Activated CD4-positive, alpha-beta T cell treated with anti-CD3 and anti-CD28 coated beads, Interleukin-2, amount 50 U/mL, for 24 hours (primary cell): ENCODE results near the gene DMGDH.

Source experiments
- DNase-seq, 2 donors: peaks; one replicate each; pipeline ENCODE4 v3.0.0-alpha.2; 2020; ENCODE audit warnings: low read depth in 1 of 2, low spot score in 1 of 2

DMGDH gene

DNA sequence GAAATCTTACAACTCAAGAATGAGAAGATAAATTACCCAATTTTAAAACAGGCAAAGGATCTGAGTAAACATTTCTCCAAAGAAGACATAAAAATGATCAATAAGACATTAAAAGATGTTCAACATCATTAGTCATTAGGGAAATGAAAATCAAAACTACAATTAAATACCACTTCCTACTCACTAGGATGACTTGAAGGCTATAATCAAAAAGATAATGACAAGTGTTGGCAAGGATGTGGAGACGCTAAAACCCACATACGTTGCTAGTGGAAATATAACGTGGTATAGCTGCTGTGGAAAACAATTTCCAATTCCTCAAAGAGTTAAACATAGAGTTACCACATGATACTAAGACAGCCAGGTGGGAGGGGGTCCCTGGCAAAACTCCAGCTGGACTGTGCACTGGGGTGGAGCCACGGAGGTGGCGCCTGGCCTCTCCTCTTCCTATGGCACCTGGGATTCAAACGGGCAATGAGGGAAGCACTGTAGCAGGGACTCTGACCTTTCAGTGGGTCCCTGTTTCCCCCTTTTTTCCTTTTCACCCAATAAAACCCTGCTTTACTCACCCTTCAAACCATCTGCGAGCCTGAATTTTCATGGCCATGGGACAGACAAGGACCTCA, 90.2 kb downstream of the DMGDH start:
- DNase-seq: no peak

DNA sequence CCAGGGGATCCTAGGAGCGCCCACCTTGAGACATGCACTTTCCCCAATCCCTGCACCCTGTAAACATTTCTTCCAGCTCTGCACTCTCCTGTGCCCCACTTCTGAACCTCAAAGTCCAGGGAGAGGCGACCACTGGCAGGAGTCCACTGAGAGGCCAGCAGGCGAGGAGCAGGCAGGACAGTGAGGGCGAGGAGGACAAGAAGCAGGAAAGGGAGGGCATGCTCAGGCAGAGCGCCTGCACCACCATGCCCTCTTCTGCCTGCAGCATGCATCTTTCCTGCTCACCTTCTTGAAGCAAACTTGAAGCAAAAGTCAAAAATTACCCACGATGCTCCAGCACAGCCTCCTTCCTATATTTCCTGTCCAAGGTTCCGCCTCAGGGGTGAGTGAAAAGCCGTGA, 94.4 kb downstream of the DMGDH start:
- DNase-seq: no peak

DNA sequence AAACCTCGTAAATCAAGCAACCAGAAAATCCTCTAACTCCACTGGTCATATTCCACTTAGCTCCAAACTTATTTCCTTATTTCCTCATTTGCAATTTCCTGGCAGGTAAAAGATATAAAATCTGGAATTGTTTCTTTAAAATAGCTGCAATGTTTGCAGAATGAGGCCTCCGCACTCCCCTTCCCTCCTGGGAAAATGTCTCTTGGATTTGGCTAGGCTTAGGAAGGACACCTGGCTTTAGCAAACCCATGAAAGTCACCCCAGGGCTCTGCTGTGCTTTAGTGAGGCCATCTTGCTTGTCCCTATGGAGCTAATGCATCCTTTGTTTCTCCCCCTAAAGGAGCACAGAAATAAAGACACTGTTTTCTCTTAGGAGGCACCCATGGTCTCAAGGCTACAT, 94.9 kb downstream of the DMGDH start:
- no peak for DNase-seq

DNA sequence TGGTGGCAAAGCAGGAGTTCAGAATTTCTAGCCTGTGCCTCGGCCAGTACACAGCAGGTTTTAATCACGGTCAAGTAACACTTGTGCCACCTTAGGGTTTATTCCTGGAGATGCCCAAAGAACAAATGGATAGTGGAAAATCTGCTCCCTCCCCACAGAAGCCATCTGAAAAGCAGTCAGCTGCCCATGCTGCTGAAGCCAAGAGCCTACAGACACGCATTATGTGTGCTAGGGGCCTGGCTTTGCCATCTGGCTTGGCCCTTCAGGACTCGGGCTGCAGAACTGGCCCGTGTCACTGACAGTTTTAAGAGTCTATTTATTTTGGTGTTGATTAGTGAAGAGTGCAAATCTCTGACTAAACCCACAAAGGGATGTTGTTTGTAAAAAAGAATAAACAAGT, 95.5 kb downstream of the DMGDH start:
- no peak for DNase-seq

DNA sequence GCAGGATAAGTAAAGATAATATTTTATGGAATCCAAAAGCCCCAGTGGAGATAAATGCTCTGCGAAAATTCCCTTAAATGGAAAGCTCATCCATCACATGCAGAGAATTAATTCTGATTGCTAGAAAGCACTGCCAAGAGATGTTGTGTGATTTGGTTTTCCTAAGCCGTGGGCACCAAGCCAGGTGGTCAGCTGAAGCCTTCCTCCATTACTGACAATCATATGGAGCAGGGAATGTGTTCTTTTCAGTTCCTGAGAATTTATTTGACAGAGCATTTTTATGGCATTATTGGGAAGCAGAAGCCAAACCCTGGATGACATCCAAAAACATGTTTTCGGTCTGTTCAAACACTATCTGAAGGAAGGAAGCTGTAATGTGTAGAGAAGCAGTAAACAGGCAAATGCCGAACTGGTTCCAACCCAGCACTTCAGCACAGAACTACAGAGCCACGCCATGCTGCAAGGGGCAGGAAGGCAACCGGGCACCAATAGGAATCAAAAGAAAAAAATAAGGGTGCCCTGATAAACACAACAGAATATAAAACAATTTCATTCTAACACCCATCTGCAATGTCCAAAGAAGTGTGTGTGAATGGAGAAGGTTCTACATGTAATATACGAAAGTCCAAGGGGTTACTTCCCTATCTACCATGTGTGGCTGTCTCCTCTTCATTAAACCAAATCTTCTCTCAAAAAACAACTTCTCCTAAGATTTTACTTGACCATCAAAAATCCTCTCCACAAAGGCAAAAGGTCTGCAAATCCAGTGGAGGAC, 96.6 kb downstream of the DMGDH start:
- DNase-seq: no peak

DNA sequence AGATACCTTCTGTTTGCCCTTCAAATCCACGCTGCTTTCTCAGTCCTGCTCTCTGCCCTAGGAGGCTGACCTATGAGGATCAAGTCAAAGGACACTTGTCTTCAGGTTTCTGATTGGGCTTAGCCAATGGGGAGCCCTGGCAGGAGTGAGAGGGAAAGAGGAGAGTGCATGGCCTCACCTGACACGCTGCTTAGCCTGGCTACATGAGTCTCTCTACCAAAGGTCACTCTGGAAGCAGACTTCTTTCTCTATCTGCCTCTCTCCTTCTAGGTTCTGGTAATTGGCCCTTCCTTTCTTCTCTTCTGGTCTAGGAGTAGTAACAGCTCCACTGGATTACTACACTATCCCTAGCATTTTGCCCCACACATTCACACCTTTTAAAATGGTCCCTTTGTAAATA, 97.5 kb downstream of the DMGDH start:
- no peak for DNase-seq

DNA sequence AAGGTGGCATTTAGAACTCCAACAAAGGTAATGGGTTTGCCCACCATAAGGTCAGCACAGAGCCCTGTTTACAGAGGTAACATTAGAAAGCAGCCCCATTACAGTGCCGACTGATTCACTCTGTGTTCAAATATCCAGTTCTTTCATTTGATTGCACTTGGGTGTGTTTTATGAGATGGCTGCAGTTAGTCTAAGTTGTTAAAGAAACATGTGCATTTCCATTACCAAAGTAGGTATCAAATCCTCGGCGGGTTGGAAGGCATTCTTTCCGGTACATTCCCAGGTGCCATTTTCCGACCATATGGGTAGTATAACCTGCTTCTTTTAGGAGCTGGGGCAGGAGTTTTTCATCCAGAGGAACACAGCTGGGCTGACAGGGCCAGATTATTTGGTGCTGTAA, 100.7 kb downstream of the DMGDH start:
- DNase-seq: no peak

DNA sequence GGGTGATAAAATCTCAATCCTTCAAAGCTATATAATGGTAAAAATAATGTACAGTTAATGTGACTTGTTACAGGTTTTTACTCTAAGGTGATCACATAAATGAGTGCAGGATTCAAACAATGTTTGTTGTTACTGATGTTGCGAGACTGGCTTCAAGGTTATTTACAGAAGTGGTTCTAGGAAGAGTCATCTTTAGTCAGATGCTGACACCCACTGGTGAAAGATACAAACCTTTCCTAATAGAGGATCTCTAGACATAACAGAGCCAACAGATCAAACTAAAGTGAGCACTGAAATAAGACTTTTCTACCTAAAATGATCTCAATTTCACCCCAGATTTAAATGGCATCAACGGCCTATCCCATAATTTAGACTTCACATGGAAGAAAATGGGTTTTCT, 104.6 kb downstream of the DMGDH start:
- DNase-seq: no peak

DNA sequence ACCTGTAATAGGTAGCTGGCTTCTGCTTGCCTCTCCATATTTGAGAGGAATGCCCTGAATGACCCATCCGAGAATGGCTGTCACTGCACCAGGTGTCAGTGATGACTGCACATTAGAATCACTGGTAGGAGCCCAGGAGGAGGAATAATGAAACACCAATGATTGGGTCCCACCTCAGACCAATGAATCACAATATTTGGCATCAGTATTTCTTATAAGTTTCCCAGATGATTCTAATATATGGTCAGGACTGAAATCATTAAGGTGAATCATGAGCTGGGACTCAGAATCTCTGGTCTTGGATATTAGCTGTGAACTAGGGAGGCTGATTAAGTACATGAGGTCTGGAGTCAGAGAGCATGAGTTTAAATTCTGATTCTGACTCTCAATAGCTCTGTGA, 107.7 kb downstream of the DMGDH start:
- DNase-seq: no peak

DNA sequence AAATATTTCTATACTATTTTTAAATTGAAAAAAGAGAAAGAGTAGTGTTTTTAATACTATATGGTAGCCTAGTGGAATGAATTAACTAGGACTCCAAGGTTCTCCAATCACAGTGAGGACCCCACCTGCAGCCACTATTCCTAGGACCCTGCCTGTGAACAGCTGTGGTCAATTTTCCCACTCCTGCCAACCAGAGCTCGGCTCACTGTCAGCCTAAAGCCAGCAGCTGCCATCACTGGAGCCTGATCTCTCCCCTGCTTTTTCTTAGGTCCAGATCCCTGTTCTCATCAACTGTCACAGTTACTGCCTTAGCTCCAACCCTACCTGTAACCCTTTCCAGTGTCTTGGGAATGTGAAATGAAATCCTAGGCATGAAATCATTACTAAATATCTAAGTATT, 109.7 kb downstream of the DMGDH start:
- DNase-seq: no peak

DNA sequence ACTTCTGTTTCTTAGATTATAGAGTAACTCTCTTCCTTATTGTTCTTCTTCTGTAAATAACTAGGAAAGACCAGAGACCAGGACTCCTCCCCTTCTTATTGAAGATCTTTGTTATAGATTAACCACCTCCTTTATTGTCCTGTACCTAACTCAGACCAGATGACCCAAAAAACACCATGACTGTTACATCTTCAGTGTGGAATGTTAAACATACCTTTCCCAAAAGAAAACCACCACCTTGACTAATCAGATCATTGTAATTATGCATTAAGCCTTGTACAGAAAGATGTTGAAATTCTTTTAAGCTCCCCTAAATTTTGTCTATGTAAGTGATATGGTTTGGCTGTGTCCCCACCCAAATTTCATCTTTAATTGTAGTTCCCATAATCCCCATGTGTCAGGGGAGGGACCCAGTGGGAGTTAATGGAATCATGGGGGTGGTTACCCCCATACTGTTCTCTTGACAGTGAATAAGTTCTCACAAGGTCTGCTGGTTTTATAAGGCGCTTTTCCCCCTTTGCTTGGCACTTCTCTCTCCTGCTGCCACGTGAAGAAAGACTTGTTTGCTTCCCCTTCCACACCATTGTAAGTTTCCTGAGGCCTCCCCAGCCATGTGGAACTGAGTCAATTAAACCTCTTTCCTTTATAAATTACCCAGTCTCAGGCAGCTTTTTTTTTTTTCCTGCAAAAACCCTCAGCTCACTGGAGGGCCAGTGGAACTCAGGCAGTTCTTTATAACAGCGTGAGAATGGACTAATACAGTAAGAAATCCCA, 110.6 kb downstream of the DMGDH start:
- no peak for DNase-seq

DNA sequence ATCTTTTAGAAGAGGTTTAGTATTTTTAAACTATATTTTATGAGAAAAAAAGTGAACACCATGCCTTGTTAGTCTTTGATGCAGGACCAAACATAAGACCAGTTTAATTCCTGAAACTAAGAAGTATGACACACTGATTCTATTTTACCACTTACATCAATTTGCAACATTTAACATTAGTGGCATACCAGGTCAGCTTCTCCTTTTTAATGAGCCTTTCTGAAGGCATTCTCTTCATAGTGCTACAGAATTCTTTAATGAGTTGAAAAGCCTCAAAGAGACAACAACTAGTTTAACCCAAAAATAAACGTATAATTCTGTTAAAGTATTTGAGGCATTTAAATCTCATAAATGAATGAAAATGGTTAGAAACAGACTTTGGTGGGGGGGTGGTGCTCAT, 112.6 kb downstream of the DMGDH start:
- no peak for DNase-seq

DNA sequence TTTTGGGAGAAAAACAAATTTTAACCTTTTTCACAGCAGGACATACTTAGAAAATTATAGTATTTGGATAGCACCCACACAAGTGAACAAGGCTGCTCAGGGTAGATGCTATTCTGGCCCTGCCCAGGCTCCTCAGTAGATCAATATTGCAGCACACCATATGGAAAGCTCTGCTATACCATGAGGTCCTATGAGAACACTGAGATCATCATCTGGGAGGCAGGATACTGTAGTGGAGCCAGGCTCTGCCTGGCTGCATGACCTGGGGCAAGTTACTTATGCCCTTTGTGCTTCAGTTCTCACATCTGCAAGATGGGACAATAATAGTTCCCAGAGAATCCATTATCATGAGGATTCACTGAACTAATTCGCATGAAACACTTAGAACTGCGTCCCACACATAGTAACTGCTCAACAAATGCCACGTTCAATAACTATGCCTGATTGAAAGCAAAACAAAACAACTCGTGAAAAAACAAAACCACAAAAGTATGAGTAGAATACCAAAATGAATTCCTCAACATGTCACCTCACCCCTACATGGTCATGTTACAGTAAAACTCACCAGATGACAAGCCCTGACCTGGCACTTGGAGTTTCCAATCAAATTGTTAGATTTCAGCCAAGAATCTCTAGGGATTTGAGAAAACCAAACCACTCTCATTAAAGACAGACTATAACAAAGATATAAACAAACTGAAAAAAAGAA, 116.2 kb downstream of the DMGDH start:
- DNase-seq: no peak
